HG03558 (cell line): ENCODE data around the gene SERPINA9.
"Not testable (repeated sequence)": the region's sequence is repeated elsewhere in the genome, so short reads cannot be mapped to it uniquely, and the experiment has no call there.

ENCODE experiments used
- ATAC-seq: cut with Tn5 transposase; IDR thresholded peaks from one replicate; pipeline ENCODE4 v1.9.1; 2021; ENCODE audit warnings: moderate number of reproducible peaks; ENCODE audit not compliant: unreplicated experiment; ENCODE audit errors: extremely low read depth

Gene SERPINA9, protein sequence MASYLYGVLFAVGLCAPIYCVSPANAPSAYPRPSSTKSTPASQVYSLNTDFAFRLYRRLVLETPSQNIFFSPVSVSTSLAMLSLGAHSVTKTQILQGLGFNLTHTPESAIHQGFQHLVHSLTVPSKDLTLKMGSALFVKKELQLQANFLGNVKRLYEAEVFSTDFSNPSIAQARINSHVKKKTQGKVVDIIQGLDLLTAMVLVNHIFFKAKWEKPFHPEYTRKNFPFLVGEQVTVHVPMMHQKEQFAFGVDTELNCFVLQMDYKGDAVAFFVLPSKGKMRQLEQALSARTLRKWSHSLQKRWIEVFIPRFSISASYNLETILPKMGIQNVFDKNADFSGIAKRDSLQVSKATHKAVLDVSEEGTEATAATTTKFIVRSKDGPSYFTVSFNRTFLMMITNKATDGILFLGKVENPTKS

DNA sequence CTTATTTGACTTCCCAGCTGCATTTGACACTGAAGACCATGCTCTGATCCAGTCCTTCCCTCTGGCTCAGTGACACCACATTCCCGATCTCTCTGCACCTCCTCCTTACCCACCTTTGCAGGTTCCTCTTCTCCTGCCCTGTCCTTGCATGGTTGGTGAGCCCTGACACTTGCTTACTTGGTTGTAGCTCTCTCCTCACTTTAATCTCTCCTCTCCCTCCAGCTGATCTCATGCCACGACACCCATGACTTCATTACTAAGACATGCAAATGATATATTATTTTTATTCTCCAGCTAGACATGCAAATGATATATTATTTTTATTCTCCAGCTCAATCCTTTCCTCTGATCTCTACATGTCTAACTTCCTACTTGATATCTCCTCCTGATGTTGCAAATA is at the start of gene SERPINA9:
TSS of gene SERPINA9 (minus strand) at position 175 of the 400 bp plus-strand sequence. CDS start 6,357 bp downstream, outside the sequence.
- no peak for ATAC-seq

DNA sequence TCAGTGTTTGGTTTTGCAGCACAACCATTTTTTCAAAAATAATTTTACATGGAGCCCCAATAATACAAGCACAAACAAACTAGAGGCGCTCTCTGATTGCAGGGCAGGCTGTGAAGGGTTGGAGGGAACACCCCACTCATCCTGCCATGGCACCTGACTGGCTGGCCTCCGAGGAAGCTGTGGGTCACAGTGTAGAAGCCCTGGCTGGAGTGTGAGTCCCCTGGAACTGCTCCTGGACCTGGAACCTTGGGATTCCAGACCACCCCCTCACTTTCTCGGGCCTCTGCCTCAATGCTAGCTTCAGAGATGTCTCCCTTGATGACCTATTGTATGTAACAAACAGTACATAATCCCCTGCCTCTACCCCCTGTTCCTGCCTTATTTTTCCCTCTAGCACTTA is 48.1 kb upstream of the SERPINA9 start:
- no peak for ATAC-seq

DNA sequence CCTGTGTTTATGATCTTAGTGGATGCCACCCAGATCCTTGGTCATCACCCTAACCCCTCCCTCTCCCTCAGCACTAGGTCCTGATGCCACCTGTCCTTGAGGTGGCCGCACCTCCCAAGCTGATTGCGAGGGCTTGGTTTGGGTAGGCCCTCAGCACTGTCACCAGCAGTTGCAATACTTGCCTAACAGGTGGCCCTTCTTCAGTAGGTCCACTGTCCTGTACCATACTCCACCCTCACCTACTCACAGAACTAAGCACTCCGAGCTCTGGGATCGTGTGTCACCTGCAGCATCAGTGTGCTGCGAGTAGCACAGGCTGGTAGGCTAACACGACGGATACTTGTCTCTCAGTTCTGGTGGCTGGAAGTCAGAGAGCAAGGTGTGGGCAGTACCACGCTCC is 47.3 kb upstream of the SERPINA9 start:
- ATAC-seq, result no peak

DNA sequence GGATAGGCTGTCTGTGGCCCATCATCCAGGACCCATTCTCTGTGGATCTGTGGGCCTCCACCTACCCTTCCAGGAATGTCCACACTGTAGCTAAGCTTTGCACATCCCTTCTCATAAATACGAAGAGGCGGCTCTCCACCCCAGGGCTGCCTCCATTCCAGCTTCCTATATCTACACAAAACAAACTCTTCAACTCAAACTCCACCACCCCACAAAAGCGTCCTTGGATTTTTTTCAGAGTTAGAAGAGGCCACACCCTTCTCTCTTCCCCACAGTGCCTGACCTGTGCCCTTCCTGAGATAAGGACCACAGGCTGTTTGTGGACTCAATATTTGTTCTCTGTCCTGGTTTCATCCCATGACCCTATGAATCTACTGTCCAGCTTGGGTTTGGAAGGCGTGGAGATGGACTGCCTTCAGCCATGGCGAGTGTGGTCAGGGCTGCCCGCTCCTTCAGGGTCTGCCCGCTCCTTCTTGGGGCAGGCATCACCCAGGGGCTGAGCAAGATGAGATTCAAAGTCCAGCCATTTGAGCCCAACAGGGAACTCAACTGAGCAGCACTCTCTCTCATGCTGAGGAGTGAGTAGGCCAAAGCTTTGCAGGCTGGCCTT is 46.2 kb upstream of the SERPINA9 start:
- no peak for ATAC-seq

DNA sequence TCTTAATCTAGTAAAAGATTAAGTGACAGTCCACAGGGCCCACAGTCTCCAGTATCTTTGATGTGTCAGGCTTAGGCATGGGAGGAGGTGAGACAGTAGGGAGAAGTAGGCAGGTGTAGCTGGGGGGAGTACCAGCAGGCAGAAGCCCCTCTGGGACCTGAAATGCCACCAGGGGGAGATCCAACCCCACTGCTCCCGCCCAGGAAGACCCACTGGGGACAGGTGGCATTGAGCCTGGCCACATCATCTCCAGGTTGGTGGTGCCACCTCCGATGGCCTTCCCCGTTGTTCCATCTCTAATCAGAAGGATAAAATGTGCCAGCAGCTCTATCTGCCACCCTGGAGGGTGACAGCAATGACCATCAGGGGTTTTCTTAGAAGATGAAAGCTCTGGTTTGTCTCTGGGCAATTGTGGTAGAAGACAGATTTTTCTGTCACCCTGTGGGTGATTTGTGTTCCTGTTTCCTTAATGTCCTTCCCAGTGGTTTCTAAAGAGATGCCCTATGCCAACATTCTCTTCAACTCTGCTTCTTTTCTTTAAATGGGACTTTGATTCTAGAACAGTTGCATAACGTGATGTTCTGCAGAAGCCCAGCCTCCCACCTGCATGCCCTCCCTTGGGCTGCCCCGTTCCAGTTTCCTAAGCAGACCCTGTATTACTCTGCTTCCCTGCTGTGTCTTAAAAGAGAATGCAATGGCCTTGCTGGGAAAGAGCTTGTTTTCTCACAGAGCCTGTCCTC is 45.5 kb upstream of the SERPINA9 start:
- no peak for ATAC-seq

DNA sequence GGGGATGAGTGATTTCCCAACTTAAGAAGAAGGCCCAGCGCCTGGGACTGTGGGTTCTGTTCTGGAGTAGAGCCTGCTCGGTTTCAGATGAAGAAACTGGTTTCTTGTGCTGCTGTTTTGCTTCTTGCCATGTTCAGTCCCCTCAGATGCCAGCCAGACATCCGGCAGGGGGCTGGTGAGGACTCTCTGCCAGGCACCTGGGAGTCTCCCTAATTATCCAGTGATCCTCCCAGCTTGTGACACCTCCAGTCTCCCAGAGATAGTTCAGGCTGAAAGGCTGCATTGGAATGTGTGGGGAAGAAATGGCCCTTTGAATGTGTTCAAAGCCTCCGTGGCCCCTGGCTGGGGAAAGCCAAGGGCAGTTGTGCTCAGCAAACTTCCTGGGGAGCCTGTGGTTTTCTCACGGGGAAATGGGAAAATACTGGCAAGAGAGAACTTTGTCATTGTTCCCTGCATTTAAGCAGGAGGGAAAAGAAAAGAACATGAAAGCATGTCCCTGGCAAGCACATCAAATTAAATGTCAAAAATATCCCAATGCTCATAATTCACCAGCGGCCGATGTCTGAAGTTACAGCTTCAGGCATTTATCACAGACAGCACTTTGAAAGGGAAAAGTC is 41.8 kb upstream of the SERPINA9 start:
- no peak for ATAC-seq

DNA sequence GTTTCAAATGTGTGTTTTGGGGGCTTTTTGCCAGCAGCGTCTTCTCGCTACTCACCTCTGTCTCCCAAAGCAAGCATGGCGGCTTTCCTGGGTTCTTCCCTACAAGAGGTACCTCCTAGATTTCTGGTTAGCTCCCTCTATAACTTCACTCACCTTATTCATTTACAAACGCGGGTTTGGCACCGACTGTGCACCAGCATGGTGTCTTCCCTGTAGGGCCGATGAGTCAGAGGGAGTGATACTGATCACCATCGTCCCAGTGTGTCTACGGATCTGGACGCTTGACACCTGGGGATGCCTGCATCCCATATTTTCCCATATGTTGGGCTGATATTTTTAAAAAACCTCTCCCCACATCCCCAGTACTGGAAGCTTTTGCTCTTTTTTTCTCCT is 41.2 kb upstream of the SERPINA9 start:
- no peak for ATAC-seq

DNA sequence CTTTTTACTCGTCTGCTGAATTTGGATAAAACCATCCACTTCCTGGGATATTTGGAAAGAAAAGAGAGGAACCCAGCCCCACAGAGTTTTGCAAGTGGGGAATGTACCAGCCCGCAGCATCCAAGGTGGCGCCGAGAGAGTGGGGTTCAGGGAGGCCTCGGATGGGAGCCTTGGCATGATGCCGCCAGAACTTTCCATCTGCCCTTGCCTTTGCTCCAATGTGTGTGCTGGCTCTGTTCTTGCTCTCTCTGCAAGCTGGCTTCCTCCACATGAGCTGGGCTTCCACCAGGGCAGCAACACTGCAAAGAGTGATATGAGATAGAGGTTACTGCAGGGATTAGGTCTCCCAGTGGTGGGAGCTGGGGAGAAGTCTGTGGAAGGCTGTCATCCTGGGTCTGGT is 39.9 kb upstream of the SERPINA9 start:
- ATAC-seq, result no peak

DNA sequence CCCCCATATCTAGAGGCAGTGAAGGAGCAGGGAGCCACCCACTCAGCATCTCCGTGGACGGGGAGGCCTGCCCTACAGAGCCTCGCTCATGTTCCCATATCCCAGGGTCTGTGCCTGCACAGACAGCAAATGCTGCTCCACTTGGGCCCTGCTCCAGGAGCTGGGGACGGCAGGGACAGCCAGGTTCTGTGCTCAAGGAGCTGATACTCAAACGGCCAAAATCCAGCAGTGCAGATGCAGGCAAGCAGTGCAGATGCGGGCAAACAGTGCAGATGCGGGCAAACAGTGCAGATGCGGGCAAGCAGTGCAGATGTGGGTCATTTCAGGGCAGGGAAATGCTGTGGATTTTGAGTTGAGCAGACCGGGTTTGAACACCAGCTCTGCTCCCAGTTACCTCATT is 39.4 kb upstream of the SERPINA9 start:
- no peak for ATAC-seq

DNA sequence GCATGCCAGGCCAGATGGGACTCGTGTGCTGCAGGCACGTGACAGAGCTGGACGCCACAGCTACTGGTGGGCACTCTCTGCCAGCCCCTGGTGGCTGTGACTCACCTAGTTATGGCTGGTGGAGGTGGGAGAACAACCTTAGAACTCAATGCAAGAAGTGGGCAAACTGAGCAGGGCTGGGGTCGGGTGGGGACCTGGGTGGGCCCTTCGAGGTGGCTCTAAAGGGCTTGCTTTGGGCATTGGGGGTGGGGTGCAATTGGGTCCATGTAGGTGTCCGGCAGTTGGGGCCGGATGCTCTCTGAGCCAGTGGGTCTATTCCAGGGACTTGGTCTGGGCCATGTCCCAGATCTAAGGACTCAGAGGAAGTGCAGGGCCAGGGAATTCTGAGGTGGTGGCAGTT is 38.4 kb upstream of the SERPINA9 start:
- no peak for ATAC-seq

DNA sequence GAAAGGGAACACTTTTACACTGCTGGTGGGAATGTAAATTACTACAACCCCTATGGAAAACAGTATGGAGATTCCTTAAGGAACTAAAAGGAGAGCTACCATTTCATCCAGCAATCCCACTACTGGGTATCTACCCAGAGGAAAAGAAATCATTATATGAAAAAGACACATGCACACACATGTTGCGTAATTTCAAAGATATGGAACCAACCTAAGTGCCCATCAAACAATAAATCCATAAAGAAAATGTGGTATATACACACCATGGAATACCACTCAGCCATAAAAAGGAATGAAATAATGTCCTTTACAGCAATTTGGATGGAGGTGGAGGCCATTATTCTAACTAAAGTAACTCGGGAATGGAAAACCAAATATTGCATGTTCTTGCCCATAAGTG is 34.5 kb upstream of the SERPINA9 start:
- ATAC-seq, result not testable (repeated sequence)

DNA sequence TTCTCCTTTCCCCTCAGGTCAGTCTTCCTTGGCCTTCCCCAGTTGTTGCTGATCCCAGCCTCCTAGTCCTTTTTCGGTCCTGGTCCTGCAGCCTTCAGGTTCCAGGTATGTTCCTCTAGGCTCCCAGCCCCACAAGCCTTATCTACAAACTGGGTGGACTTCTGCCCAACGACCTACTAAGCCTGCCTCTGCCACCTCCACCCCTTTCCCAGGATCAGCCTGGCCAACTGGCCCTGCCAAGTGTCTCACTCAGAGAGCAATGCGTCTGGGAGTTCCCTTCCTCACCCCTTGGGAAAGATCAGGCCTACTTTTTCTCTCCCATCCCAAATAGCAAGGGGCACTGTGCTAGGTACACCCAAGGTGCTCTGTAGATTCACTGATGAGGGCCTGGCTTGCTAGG is 33.4 kb upstream of the SERPINA9 start, which contains the start of gene SERPINA12:
TSS of gene SERPINA12 (minus strand) at position 114 of the 400 bp plus-strand sequence. CDS start 11,072 bp downstream, outside the sequence.
- ATAC-seq, result no peak

DNA sequence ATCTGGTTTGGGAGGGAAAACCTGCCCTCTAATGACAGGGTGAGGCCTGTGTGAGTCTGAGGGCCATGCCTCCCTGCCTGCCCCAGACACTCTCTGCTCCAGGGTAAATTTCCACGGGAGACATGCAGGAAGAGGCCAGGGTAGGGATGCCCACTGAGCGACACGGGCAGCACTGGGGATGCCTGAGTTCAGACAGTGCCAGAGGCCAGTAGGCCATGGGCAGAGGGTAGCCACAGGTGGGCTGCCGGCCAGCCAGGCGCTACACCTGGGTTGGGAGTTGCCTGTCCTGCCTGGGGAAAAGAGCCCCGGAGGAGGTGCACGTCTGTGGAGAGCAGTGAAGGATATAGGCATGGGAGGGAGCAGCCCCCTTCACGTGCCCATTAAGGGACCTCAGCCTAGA is 29.6 kb upstream of the SERPINA9 start:
- ATAC-seq, result no peak

DNA sequence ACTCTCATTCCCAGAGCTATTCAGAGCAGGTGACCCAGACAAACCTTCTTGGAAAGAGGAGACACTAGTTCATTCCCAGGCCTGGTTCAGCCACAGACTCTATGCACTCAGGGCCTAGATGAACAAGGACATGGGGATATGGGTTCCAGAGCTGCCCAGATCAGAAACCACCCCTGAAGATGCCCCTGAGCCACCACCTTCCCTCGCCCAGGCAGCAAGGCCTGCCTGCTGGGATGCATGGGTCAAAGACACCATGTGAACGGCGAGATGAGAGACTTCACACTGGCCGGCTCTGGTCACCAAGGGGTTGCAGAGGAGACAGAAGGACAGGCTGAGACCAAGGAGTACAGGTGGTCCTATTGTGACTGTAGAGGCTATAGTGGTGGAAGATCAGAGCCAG is 29.2 kb upstream of the SERPINA9 start:
- no peak for ATAC-seq

DNA sequence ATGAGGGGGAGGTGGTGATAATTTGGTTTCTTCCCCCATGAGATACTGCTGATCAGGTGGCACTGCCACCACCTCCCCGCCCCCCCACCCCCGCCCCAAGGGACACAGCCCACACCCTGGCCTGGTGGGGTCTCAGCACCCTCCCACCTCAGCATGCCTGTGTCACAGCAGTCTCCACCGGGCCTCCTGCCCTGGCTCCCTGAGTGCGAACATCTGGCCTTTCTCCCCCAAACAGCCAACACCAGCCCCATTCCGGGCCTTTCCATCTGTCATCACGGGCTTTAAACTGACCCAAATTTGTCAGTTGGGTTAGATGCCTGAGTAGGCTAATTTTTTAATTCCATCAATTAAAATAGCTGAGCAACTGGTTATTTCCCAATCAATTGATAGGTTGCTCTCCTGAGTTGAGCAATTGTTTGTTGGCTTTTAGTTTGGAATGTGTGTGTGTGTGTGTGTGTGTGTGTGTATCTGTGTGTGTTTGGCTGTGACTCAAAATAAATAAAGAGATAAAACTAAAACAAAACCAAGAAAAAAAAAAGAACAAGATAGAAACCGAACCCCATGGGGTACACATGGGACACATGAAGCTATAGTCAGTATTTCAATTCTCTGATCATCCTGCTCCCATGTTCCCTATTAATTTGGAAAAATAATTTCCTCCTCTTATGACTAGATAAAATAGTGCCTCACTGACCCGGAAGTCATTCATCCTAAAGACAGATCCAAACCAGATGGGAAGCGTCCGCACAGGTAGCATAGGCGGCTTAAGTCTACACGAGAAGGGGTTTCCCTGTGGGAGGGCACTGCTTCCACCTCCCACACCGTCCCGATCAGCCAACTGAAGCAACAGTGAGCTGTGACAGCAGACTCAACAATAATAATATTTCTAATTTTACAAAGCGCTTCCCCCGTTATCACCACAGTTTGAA is 25.9 kb upstream of the SERPINA9 start:
- ATAC-seq, result no peak

DNA sequence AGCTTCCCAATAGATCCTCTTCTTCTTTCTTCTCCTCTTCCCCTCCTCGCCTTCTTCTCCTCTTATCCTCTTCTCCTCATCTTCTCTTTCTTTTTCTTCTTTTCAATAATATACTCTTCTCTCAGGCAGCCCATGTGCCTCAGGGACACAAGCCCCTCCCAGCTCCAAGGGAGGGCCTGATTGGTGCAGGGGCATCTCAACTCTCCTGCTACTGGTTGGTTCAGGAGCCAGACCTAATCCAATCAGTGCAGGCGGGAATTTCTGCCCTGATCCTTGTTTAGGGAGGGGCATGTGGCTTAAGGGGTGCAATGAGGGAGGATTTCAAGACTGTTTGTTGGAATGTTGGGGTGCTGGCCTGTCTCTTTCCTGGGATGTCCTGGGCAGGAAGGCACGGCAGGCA is 24.3 kb upstream of the SERPINA9 start:
- ATAC-seq, result no peak

DNA sequence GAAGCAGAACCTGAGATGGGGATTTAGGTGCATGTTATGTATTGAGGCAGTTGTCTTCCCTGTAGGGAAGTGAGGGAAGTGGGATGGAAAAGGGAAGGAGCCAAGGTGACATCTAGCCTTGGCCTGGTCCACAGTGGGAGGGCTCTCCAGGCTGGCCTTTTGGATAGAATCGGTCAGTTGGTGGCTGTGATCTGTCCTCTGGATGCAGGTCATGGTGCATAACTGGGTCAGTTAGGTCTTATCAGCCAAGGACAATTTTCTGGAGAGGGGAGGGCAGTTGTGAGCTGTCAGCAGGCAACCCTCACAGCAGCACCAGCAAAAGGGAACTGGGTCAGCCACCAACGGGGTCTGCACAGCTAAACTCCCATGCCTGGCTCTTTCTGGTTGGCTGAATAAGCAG is 23.7 kb upstream of the SERPINA9 start:
- no peak for ATAC-seq

DNA sequence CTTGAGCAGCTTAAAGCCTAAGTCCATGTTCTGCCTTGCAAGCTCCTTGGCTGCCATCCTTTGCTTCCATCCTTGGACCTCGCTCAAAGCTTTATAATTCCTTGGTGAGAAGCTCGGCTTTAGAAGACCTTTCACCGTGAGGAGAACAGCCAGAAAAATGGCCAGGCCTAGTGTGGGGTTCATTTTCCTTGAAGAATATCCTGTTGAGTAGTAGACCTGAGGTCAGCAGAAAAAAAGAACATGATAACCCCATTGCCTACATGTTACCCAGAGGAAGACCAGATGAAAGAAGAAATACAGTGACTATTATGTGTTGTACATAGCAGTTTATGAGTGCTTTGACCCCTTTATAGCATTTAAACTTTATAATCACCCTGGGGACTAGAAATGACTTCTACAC is 22.2 kb upstream of the SERPINA9 start:
- ATAC-seq, result no peak

DNA sequence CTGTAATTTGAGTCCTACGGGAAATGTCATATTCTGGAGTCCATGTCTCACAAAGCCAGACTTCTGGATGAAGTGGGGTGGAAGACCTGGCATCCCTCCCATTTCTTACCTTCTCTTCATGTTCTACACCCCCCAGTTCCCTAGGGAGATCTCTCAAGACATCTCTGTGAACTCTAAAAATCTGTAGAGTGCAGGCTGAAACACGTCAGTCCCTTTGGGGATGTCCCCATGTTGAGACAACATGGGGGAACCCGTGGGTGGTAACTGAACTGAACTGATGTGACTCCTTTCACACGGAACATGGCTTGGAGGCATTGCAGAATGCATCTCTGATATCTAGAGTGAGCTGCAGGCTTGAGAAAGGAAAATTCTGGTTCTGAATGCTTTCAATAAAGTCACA is 18.1 kb upstream of the SERPINA9 start:
- ATAC-seq, result no peak

DNA sequence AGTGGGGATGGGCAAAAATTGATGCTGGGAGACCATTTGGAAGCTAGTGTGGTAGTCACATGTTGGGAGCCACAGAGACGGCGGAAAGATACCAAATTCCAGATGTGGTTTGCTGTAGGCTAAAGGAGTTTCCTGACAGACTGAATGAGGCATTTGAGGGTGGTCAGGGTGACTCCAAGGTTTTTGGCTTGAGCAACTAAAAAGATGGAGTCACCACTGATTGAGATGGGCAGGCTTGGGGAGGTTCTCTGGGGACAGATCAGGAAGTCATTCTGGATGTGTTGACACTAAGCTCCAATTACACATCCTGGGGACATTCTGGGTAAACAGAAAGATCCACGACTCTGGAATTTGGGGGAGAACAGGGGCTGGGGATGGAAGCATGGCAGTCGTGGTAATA is 15.5 kb upstream of the SERPINA9 start:
- no peak for ATAC-seq
